ENCODE results near the gene PLEKHS1.

Gene PLEKHS1

DNA sequence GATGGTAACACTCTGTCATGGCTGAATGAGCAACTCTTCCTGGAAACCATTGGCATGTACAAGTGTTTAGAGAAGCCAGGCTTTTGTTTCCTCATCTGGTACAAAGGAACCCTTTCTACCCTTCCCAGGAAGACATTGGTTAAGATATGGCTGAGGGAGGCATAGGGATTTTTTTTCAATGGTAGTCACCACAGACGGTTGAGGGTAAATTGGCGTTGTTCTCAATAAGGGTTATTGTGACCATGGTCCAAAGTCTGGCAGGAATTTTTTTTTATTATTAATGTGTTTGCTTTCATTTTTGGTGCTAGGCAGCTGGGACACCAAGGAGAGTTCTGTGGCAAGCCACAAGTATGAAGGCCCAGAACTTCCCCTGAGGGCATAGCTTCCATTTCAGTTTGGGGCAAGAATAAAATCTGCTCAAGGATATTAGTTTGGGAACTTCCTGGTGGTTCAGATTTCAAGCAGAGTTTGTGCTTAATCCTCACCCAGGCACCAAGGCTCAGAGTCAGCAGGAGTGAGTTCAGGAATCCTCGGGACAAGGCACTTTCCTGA is at the start of gene PLEKHS1:
TSS of gene PLEKHS1 (plus strand) at position 502 of the 552 bp plus-strand sequence. CDS start 3,596 bp downstream, outside the sequence.
- no peak within 1 kb of the TSS for H3K4me3 ChIP-seq (replicated peaks; ENCODE audit: low read depth, low read length)
- TF ChIP-seq, protein P1, sequence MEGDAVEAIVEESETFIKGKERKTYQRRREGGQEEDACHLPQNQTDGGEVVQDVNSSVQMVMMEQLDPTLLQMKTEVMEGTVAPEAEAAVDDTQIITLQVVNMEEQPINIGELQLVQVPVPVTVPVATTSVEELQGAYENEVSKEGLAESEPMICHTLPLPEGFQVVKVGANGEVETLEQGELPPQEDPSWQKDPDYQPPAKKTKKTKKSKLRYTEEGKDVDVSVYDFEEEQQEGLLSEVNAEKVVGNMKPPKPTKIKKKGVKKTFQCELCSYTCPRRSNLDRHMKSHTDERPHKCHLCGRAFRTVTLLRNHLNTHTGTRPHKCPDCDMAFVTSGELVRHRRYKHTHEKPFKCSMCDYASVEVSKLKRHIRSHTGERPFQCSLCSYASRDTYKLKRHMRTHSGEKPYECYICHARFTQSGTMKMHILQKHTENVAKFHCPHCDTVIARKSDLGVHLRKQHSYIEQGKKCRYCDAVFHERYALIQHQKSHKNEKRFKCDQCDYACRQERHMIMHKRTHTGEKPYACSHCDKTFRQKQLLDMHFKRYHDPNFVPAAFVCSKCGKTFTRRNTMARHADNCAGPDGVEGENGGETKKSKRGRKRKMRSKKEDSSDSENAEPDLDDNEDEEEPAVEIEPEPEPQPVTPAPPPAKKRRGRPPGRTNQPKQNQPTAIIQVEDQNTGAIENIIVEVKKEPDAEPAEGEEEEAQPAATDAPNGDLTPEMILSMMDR (IDR thresholded peaks at IDR 0.05; ENCODE audit: low read depth, low read length, missing control alignments) = no peak
- no peak for DNase-seq (ENCODE audit: extremely low read depth, low read depth)

DNA sequence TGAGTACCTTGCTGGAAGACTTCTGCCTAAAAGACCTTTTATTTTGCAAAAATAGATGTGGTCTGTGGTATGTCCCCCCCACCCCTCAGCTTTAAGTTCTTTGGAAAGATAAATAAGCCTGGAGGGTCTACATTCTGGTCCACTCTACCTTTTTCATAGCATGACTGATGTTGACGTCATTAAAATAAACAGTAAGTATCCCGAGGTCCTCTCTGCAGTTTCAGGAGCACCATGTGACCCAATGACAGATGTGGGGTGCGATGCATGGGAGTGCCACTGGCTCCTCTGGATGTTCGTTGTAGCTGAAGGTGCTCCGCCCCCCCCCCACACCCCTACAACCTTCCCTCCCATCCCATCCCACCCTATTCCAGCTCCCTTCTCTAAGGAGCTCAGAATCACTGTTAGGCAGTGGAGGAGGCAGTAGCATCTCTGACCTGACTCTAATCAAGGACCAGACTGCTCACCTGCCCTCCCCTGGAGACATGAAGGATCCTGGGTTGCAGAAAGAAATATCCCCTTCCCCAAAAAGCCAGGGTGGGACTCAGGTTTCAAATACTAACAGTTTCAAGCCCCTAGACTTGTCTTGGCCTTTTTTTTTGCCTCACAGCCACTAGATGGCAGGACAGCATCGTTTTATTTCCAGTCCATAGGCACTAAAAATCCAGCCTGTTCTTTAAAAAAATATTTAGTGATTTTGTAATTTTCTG is 46.7 kb upstream of the PLEKHS1 start:
- TF ChIP-seq, protein P1 (IDR thresholded peaks at IDR 0.05; ENCODE audit: low read depth, low read length, missing control alignments) = peak; percentile 74
- no peak for DNase-seq (ENCODE audit: extremely low read depth, low read depth)
- no peak overlapping the region for H3K4me3 ChIP-seq (replicated peaks; ENCODE audit: low read depth, low read length)

DNA sequence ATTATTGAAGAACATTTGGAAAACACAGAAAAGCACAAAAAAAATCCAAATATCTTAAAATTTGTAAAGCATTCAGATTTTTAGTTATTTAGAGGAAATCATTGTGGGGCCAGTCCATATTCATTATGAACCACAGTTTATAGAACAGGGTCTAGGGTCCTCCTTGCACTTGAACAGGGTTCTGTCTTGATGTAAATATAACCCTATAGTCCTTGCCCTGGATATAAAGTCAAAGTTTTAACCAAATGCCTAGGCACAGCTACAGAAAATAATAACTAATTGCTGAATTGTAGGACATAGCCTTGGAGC is 46.2 kb upstream of the PLEKHS1 start:
- no peak for DNase-seq (ENCODE audit: extremely low read depth, low read depth)
- H3K4me3 ChIP-seq (replicated peaks; ENCODE audit: low read depth, low read length) = no peak overlapping the region
- TF ChIP-seq, protein P1 (IDR thresholded peaks at IDR 0.05; ENCODE audit: low read depth, low read length, missing control alignments) = no peak

DNA sequence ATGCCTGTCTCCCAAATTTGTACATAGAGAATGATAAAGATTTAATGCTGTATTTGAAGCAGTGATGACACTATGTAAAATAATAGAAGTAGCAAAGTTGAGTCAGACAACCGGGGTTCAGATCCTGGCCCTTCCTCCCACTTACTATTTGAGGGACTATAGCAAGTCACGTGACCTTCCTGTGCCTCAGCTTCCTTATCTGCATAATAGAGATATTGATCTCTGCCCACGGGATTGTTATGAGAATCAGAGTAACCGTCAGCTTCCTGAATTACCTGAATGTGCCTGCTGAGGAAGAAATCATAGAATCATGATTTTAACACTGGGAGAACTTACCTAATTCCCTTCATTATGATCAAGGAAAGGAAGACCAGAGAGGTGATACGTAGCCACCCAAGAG is 44.9 kb upstream of the PLEKHS1 start:
- DNase-seq (ENCODE audit: extremely low read depth, low read depth) = no peak
- no peak overlapping the region for H3K4me3 ChIP-seq (replicated peaks; ENCODE audit: low read depth, low read length)
- TF ChIP-seq, protein P1 (IDR thresholded peaks at IDR 0.05; ENCODE audit: low read depth, low read length, missing control alignments) = no peak

DNA sequence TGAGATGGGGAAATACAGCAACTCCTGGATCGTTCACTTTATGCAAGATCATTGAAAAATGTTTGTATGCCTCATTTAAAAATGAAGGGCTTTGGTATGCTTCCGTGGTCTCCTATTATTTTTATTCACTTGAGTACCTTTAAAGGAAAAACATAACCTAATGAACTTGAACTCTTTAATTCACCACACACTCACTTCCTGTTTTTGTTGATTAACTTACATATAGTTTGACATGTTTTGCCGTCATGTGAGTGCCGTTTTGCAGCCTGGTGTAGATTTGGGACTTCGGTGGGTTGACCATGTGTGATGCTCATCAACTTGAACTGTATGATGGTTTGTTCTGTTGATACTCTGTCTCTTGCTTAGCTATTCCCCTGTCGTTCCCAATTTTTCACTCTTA is 42.8 kb upstream of the PLEKHS1 start:
- no peak overlapping the region for H3K4me3 ChIP-seq (replicated peaks; ENCODE audit: low read depth, low read length)
- TF ChIP-seq, protein P1 (IDR thresholded peaks at IDR 0.05; ENCODE audit: low read depth, low read length, missing control alignments) = no peak
- no peak for DNase-seq (ENCODE audit: extremely low read depth, low read depth)

DNA sequence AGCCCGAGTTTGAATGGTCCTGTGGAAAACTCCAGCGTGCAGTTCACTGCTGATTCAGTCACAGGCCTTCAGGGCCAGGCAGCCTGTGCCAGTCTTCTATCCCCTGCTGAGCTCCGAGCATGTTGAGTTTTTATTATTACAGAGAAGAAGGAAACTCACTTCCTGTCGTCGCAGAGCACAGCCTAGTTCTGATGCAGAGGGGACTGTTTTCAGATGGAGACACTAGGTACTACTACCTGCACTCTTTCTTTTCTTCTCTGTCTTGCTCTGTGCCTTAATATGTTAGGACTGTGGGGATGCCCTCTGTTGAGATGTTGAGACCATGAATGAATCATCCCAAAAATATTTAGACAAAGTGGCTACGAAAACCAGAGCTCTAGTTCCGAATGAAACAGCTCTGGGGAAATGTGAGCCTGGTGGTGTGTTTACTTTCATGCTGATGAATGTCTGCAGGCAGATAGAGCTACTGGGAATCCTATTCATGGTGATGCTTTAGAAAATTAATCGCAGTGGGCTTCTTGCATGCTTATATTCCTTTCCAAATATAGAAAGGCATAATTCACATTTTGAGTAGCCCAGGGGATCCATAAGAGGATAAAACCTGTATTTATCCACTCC is 42.2 kb upstream of the PLEKHS1 start:
- TF ChIP-seq, protein P1 (IDR thresholded peaks at IDR 0.05; ENCODE audit: low read depth, low read length, missing control alignments) = no peak
- no peak overlapping the region for H3K4me3 ChIP-seq (replicated peaks; ENCODE audit: low read depth, low read length)

More for the DNA sequence above, 42.2 kb upstream of the PLEKHS1 start:
- DNase-seq (ENCODE audit: extremely low read depth, low read depth) = peak; percentile 31

Data from HFF-Myc (cell line).